Measurements from ENCODE around the gene STX5.

GRCh38 chr11:62770778-62771143, 61.1 kb downstream of the STX5 start:
- TF ChIP-seq CTCF (IDR thresholded peaks at IDR 0.05 in 4 of 5, conservative IDR thresholded peaks at IDR 0.05 in 1 of 5) (no peak), POLR2A (IDR thresholded peaks at IDR 0.05) (no peak)
